HG03025 (cell line): ENCODE results near the gene SCARB1.

Source experiments
- ATAC-seq: cut with Tn5 transposase; IDR thresholded peaks from one replicate; pipeline ENCODE4 v1.9.1; 2021; ENCODE audit warnings: mild to moderate bottlenecking, moderate library complexity; ENCODE audit not compliant: unreplicated experiment, low FRiP score

SCARB1 gene

GRCh38 chr12:124865728-124866127, 2.1 kb upstream of the SCARB1 start:
- no peak for ATAC-seq

DNA sequence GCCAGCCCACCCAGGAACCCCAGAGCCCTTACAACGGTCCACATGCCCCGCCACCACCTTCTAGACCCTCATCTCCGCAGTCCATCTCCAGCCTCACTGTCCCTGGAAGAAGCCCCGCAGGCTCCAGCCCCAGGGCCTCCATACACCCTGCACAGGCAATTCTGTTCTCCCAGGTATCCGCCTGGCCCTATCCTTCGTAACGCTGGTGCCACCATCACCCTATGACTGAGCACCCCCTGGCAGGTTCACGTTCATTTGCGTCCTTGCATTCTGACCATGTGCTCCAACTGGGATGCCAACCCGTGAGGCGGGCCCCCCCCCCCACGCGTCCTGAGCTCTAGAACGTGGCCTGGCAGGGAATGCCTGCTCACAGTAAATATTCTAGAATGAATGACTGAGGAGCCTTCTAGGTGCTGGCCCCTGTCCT, 675 bp upstream of the SCARB1 start:
- no peak for ATAC-seq

GRCh38 chr12:124862768-124863415, 772 bp downstream of the SCARB1 start:
- ATAC-seq, result peak; percentile 16

DNA sequence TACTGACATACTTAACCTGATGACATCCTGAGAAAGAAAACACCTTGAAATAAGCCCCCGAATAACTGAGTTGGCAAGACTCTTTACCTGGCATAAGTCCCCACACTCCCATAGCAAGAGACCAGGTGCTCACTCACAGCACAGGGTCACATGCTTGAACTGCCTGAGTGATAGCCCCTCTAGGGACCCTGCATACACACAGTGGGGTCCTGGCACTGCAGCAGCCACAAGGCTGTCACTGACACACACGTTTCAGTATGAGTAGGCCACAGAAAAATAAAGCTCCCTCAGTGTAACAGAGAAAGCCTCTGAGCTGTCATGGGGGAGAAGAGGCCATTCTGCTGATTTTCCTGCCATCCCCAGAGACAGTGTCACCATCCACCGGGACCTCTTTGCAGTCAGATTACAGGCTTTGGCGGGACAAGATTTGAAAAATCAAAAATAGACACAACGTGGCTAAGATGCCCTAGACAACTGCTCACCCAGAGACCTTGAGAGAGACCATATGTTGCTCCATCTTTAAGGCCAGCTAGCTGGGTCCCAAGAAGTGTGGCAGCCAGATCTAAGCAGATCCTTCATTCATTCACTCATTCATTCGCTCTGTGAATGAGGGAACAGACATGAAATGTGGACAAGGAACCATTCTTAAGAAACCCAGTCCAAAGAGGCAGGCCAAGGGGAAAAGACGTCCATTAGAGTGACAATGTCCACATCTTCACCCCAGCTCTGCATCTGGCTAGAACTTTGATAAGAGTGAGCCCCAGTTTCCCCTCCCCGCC, 1.6 kb downstream of the SCARB1 start:
- no peak for ATAC-seq

- no peak for ATAC-seq
These were observed 2.2 kb downstream of the SCARB1 start for GRCh38 chr12:124861492-124861891.

DNA sequence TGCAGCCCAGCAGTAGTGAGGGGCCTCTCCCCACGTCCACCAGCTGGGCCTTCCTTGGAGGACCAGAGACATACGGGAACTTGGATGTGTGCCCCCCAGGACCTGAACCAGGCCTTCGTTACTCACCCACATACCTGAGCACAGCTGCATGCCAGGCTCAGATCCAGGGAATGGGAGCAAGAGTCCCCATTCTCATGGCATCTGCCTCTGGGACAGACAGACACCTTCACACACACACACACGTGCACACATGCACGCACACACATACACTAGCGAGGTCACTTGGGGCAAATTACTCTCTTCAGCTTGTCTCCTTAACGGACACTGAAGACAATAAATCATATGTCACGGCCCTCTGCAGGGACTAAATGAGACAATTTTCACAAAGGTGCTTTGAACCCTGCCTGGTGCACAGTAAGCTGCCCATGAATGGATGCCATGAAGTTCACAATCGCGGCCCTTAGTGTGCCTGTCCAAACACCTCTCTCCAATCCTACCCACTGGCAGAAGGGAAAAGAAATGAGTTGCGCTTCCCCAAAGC, 5.7 kb downstream of the SCARB1 start:
- no peak for ATAC-seq

DNA sequence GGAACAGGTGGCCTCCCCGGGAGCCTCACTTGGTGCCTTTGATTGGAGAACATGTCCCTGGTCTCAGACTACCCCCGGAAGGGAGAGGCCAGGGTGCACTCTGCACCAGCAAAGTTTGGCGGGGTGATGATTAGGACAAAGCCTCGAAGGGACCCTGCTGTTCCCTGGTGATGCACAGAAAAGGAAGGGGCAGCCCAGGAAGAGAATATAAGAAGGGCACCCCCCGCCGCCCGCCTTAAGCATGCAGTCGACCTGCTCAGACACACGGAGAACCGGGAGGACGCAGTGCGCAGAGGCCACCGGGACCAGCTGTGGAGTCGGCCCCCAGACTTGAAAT, 6.9 kb downstream of the SCARB1 start:
- no peak for ATAC-seq

GRCh38 chr12:124856132-124856841, 7.4 kb downstream of the SCARB1 start:
- ATAC-seq, result no peak

DNA sequence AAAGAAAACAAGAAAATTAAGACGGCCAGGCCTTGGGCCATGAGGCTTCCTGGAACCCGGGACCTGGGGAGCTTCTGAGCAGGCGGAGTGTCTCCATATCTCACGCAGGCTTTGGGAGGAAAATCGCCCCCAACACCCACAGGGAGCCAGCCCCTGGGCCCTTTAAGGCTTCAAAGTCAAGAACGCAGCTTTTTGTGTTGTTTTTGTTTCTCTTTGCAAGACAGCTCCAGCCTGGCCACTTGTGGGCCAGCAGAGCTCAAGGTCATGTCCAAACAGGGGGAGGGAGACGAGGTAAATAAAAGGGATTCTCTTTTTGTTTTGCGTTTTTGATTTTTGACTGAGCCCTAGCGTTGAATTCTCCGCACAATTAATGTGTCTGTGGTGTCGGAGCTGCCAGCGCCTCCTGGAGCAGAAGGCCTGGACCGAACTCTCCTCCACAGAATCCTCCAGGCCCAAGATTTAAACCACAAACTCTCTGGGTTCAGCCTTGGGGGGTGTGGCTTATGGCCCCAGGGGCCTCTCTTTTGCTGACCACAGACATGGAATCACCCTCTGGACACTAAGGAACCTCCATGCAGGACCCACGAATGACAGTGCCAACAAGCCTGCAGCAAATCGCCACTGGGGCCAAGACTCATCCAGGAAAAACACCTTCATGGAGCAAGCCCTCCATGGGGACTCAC, 8.2 kb downstream of the SCARB1 start:
- no peak for ATAC-seq

GRCh38 chr12:124854637-124855184, 9.0 kb downstream of the SCARB1 start:
- ATAC-seq, result no peak

DNA sequence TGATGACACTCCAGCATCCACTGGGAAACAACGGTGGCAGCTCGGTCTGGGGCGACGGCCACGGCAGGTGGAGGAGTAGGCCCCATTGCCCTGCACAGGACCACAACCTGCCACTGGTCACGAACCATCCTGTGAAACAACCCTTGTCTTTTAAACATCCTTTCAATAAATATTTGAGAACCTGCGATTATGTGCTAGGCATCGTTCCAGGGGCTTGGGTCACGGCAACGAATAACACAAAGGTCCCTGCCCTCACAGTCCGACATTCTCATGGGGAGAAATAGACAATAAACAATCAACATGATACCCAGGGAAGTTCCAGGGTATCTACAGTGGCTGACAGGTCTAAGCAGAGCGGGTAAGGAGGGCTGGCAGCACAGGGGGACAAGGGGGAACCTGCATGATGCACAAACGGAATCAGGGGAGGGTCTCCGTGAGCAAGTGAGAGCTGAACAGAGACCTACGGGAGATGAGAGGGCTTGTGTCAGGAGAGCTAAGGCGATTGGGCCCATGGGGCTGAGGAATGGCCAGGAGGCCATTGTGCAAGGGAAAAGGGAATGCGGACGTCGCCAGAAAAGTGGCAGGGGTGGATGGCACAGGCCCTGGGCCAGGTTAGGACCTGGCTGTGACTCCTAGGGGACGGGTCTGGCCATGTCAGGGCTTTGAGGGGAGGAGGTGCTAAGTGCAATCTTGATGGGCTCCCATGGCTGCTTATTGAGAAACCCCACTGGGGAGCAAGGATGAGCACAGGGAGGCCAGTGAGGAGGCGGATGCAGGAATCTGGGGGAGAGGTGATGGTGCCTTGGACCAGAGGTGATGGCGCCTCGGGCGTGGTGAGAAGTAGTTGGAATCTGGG, 9.7 kb downstream of the SCARB1 start:
- no peak for ATAC-seq

- no peak for ATAC-seq
These were observed 10.7 kb downstream of the SCARB1 start for GRCh38 chr12:124852911-124853427.

- no peak for ATAC-seq
These were observed 11.3 kb downstream of the SCARB1 start for GRCh38 chr12:124852329-124852831.

- no peak for ATAC-seq
These were observed 12.3 kb downstream of the SCARB1 start for GRCh38 chr12:124851342-124851741.

DNA sequence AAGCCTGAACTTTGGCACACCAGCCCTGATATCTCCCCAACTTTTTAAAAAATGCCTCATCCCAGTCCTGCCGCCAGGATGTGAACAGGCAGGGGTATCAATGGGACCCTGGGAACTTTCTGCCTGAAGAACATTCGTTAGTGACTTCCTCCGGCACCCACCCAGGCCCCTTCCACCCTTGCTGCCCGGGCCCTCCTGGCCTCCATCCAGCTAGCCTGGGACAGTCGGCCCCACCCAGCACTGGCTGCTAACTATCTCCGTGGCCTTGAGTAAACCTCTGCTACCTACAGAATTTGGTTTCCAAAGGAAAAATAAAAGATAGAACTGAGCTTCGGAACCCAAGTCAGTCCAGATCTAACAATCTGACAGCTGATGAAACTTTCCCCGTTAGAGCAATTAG, 14.3 kb downstream of the SCARB1 start:
- no peak for ATAC-seq

GRCh38 chr12:124848621-124849380, 14.9 kb downstream of the SCARB1 start:
- no peak for ATAC-seq

- ATAC-seq, result no peak
These were observed 16.3 kb downstream of the SCARB1 start for GRCh38 chr12:124847113-124848074.
